Loucy (cell line): Measurements from ENCODE around the gene TECPR2.

Experiments used
- H2AFZ ChIP-seq: fragments of 200-600 bp; sonication (generic); 2 replicates; pipeline ENCODE4 v1.6.0; 2016; ENCODE audit warnings: antibody characterized with exemption, mild to moderate bottlenecking, low read length, moderate library complexity
- H3F3A ChIP-seq: fragments of 200-600 bp; 2 replicates; pipeline ENCODE4 v1.6.0; 2016; ENCODE audit warnings: antibody characterized with exemption, low read depth, mild to moderate bottlenecking
- H3K27me3 ChIP-seq: fragments of 200-600 bp; sonication (generic); 2 replicates; pipeline ENCODE4 v1.6.1; 2014; ENCODE audit warnings: low read length, mild to moderate bottlenecking; ENCODE audit not compliant: insufficient read depth, poor library complexity, severe bottlenecking
- H3K36me3 ChIP-seq: fragments of 200-600 bp; sonication (generic); 2 replicates; pipeline ENCODE4 v1.6.1; 2016; ENCODE audit warnings: low read length; ENCODE audit not compliant: insufficient read depth
- H3K4me1 ChIP-seq: fragments of 200-600 bp; sonication (generic); 2 replicates; pipeline ENCODE4 v1.5.1; 2014; ENCODE audit warnings: low read length, mild to moderate bottlenecking; ENCODE audit not compliant: insufficient read depth, poor library complexity, severe bottlenecking
- H3K4me2 ChIP-seq: fragments of 200-600 bp; sonication (generic); 2 replicates; pipeline ENCODE4 v1.6.0; 2014; ENCODE audit warnings: antibody characterized with exemption, low read length, low read depth, mild to moderate bottlenecking; ENCODE audit not compliant: poor library complexity, severe bottlenecking
- H3K4me3 ChIP-seq: fragments of 200-600 bp; sonication (generic); 2 replicates; pipeline ENCODE4 v1.5.1; 2014; ENCODE audit warnings: low read length, mild to moderate bottlenecking, mixed read lengths; ENCODE audit not compliant: poor library complexity, severe bottlenecking
- H3K79me2 ChIP-seq: fragments of 200-600 bp; sonication (generic); 2 replicates; pipeline ENCODE4 v1.6.1; 2014; ENCODE audit warnings: low read length; ENCODE audit not compliant: insufficient read depth
- H3K9ac ChIP-seq: fragments of 200-600 bp; sonication (generic); 2 replicates; pipeline ENCODE4 v1.6.0; 2014; ENCODE audit warnings: mild to moderate bottlenecking, low read depth, low read length, moderate library complexity; ENCODE audit not compliant: poor library complexity, severe bottlenecking
- H3K9me2 ChIP-seq: fragments of 200-600 bp; sonication (generic); replicated peaks from 2 replicates; pipeline ENCODE4 v1.6.1; 2016; ENCODE audit warnings: low read depth, low read length, mixed read lengths
- H3K9me3 ChIP-seq: fragments of 200-600 bp; sonication (generic); 2 replicates; pipeline ENCODE4 v1.6.1; 2014; ENCODE audit warnings: mild to moderate bottlenecking, antibody characterized with exemption, low read length, low read depth; ENCODE audit not compliant: insufficient read depth
- H4K20me1 ChIP-seq: fragments of 200-600 bp; sonication (generic); 2 replicates; pipeline ENCODE4 v1.6.0; 2014; ENCODE audit warnings: antibody characterized with exemption, low read length, mild to moderate bottlenecking; ENCODE audit not compliant: insufficient read depth, poor library complexity, severe bottlenecking
- CTCF ChIP-seq: fragments of 200-600 bp; sonication (generic); conservative IDR thresholded peaks from 2 replicates; pipeline ENCODE4 v1.5.1; 2014; ENCODE audit warnings: mild to moderate bottlenecking, antibody characterized with exemption, low read length
- EZH2phosphoT487 ChIP-seq: fragments of 200-600 bp; IDR thresholded peaks from 2 replicates; pipeline ENCODE4 v1.6.1; 2018; ENCODE audit warnings: antibody characterized with exemption, mild to moderate bottlenecking, moderate library complexity, borderline replicate concordance

Gene TECPR2

GRCh38 chr14:102541771-102542170, 179.0 kb downstream of the TECPR2 start:
- no peaks in the 10 kb centered on the region for H3K4me1 ChIP-seq
- no peak overlapping the region for H3K4me3 ChIP-seq
- TF ChIP-seq CTCF (no peak), EZH2phosphoT487 (no peak)
- H3K36me3 ChIP-seq = no peaks in the 10 kb centered on the region
- no peaks in the 10 kb centered on the region for H3K9me2 ChIP-seq
- H2AFZ ChIP-seq = no peak overlapping the region
- H4K20me1 ChIP-seq = no peaks in the 10 kb centered on the region
- H3K27me3 ChIP-seq = no peaks in the 10 kb centered on the region
- no peaks in the 10 kb centered on the region for H3K79me2 ChIP-seq
- no peaks in the 10 kb centered on the region for H3F3A ChIP-seq
- no peak overlapping the region for H3K4me2 ChIP-seq
- no peak overlapping the region for H3K9ac ChIP-seq
- H3K9me3 ChIP-seq = no peaks in the 10 kb centered on the region

- no peaks in the 10 kb centered on the region for H3K79me2 ChIP-seq
- H3F3A ChIP-seq = no peaks in the 10 kb centered on the region; the same call in 1 of the 2 replicates
- no peaks in the 10 kb centered on the region for H3K36me3 ChIP-seq
- no peak overlapping the region for H3K4me3 ChIP-seq
- H3K4me1 ChIP-seq = no peaks in the 10 kb centered on the region
- TF ChIP-seq CTCF = no peak
- TF ChIP-seq EZH2phosphoT487 = no peak
- H3K9me3 ChIP-seq = no peaks in the 10 kb centered on the region
- H3K27me3 ChIP-seq = no peaks in the 10 kb centered on the region
- H3K4me2 ChIP-seq = no peak overlapping the region
- H3K9me2 ChIP-seq = no peaks in the 10 kb centered on the region
- no peaks in the 10 kb centered on the region for H4K20me1 ChIP-seq
- H3K9ac ChIP-seq = no peak overlapping the region
- no peak overlapping the region for H2AFZ ChIP-seq
Observed at GRCh38 chr14:102544046-102544746, 181.5 kb downstream of the TECPR2 start.

DNA sequence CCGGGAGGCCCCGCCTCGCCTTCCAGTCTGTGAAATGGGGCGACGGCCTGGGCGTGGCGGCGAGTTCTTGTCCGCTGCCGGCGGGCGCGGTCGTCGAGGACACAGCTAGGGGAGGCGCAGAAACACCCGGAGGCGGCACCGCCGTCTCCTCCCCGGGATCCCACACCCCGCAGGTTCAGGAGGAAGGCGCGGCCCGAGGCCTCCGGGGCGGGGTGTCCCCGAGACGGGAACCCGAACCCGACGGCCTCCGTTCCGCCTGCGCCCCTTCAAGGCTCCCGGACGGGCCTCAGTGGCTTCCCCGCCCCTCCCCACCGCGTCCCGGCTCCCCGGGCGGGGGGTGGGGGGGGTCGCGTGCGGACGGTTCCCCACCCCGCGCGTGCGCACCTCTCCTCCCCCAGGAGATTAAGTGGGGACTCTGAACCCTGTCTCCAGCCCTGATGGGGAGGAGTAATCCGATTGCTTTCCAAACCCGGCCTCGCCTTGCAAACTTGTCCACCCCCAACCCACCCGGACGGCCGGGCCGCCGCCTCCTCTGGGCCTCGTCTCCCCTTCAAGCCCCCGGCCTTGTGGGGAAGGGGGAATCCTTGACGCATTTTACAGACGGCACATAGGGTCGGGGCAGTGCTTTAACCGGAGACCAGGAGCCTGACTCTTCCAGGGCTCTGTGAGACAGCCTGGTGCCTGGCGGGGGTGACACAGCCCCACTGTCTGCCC, 182.2 kb downstream of the TECPR2 start:
- H3K79me2 ChIP-seq = no peaks in the 10 kb centered on the region
- no peaks in the 10 kb centered on the region for H3K27me3 ChIP-seq
- no peak overlapping the region for H3K9ac ChIP-seq
- H4K20me1 ChIP-seq = no peaks in the 10 kb centered on the region
- TF ChIP-seq EZH2phosphoT487 = no peak
- no peak for TF ChIP-seq CTCF
- no peaks in the 10 kb centered on the region for H3K36me3 ChIP-seq
- H3F3A ChIP-seq = no peaks in the 10 kb centered on the region; the same call in 1 of the 2 replicates
- H3K9me2 ChIP-seq = no peaks in the 10 kb centered on the region
- H3K9me3 ChIP-seq = no peaks in the 10 kb centered on the region
- no peak overlapping the region for H3K4me3 ChIP-seq
- H2AFZ ChIP-seq = no peak overlapping the region
- no peak overlapping the region for H3K4me2 ChIP-seq
- no peaks in the 10 kb centered on the region for H3K4me1 ChIP-seq
